WERI-Rb-1 (cell line): ENCODE data around the gene RHOT2.

Experiments used
- DNase-seq: peaks from one replicate; pipeline ENCODE4 v3.0.0-alpha.2; 2020
- H3K27ac ChIP-seq: fragments of 250-450 bp; sonication (Bioruptor Pico); 2 replicates; pipeline ENCODE4 v1.5.1; 2020; ENCODE audit warnings: mild to moderate bottlenecking, moderate library complexity
- H3K27me3 ChIP-seq: fragments of 250-450 bp; sonication (Bioruptor Pico); 2 replicates; pipeline ENCODE4 v1.5.1; 2021; ENCODE audit warnings: mild to moderate bottlenecking, low read depth, moderate library complexity; ENCODE audit not compliant: insufficient read depth, severe bottlenecking
- H3K36me3 ChIP-seq: fragments of 250-450 bp; sonication (Bioruptor Pico); 2 replicates; pipeline ENCODE4 v1.5.1; 2020; ENCODE audit warnings: mild to moderate bottlenecking, moderate library complexity
- H3K4me3 ChIP-seq: 2 replicates; pipeline ENCODE4 v1.5.1; 2011; ENCODE audit warnings: low read depth, mild to moderate bottlenecking, control low read depth, low read length
- H3K9me3 ChIP-seq: fragments of 250-450 bp; sonication (Bioruptor Pico); 2 replicates; pipeline ENCODE4 v1.5.1; 2021; ENCODE audit warnings: mild to moderate bottlenecking, moderate library complexity; ENCODE audit not compliant: severe bottlenecking
- TF ChIP-seq, protein P1 (sequence below): IDR thresholded peaks from 2 replicates; pipeline ENCODE4 v1.5.1; 2011; ENCODE audit warnings: low read depth, mild to moderate bottlenecking, control low read depth, inconsistent platforms, low read length

RHOT2 gene

DNA sequence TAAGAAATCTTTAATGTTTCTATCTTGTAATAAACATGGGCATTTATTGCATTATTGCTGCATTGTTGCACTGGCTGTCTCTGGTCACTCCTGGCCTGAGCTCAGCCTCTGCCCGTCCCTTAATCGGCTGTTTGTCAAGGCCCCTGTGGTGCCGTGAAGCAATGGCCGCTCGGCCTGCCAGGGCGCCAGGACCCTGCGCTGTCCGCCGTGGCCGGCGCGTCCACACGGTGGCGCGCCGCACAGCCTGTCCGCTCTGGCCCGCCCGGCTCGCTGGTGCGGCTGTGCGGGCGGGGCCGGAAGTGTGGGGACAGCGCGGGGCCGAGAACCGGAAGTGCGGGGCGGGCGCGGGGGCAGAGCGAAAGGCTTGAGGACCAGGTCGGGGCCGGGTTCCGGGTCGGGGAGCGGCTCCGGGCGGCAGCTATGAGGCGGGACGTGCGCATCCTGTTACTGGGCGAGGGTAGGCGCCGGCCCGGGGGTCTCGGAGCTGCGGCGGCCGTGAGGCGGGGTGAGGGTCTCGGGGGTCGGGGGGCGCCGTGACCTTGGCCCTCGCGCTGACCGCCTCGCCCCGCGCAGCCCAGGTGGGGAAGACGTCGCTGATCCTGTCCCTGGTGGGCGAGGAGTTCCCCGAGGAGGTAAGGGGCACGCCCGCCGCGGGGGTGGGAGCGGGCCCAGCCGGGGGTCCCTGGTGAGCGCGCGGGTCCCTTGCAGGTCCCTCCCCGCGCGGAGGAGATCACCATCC lies at the start of gene RHOT2:
Gene RHOT2, plus strand, starts transcription at position 353 of the 739 bp plus-strand sequence. Its CDS starts 68 bp downstream, at position 421.
- H3K27ac ChIP-seq: peak within 1 kb of the TSS; percentile 88
- peak; percentile 94 for DNase-seq
- TF ChIP-seq, protein P1, sequence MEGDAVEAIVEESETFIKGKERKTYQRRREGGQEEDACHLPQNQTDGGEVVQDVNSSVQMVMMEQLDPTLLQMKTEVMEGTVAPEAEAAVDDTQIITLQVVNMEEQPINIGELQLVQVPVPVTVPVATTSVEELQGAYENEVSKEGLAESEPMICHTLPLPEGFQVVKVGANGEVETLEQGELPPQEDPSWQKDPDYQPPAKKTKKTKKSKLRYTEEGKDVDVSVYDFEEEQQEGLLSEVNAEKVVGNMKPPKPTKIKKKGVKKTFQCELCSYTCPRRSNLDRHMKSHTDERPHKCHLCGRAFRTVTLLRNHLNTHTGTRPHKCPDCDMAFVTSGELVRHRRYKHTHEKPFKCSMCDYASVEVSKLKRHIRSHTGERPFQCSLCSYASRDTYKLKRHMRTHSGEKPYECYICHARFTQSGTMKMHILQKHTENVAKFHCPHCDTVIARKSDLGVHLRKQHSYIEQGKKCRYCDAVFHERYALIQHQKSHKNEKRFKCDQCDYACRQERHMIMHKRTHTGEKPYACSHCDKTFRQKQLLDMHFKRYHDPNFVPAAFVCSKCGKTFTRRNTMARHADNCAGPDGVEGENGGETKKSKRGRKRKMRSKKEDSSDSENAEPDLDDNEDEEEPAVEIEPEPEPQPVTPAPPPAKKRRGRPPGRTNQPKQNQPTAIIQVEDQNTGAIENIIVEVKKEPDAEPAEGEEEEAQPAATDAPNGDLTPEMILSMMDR: peak; percentile 86
- H3K9me3 ChIP-seq: no peaks in the 10 kb centered on the region
- peak within 1 kb of the TSS; percentile 84 for H3K4me3 ChIP-seq
- H3K27me3 ChIP-seq: no peaks in the 10 kb centered on the region
- peaks cover 57% of the 10 kb centered on the region for H3K36me3 ChIP-seq

DNA sequence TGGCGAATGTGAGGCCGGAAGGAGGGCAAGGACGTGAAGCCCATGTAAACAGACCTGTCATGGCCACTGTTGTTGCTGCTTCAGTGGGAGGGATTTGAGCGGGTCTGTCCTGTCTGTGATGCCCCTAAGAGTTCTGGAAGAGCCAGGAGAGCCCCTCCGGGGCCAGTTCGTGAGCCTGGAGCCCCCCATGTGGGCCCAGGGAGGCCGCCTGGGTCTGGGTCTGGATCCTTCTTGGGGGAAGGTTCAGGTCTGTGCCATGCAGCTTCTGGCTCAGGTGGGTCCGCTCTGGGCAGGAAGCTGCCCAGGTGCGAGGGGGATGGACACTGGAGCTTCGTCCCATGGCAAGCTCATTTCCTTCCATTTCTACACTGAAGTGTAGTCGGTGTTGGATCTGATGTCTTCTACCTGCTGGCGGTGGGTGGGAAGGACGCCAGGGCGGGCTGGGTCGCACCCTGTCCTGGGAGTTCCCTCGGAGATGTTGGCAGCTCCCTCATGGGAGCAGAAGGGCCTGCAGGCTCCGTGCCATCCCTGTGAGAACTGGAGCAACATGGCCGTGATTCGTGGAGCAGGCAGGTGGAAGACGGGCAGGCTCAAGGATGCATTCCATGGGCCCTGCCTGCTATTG lies 48.3 kb upstream of the RHOT2 start:
- Histone ChIP-seq H3K9me3 (no peaks in the 10 kb centered on the region), H3K27ac (no peak overlapping the region), H3K27me3 (no peaks in the 10 kb centered on the region), H3K4me3 (no peak overlapping the region), H3K36me3 (peaks cover 18% of the 10 kb centered on the region)
- TF ChIP-seq, protein P1: no peak
- no peak for DNase-seq

DNA sequence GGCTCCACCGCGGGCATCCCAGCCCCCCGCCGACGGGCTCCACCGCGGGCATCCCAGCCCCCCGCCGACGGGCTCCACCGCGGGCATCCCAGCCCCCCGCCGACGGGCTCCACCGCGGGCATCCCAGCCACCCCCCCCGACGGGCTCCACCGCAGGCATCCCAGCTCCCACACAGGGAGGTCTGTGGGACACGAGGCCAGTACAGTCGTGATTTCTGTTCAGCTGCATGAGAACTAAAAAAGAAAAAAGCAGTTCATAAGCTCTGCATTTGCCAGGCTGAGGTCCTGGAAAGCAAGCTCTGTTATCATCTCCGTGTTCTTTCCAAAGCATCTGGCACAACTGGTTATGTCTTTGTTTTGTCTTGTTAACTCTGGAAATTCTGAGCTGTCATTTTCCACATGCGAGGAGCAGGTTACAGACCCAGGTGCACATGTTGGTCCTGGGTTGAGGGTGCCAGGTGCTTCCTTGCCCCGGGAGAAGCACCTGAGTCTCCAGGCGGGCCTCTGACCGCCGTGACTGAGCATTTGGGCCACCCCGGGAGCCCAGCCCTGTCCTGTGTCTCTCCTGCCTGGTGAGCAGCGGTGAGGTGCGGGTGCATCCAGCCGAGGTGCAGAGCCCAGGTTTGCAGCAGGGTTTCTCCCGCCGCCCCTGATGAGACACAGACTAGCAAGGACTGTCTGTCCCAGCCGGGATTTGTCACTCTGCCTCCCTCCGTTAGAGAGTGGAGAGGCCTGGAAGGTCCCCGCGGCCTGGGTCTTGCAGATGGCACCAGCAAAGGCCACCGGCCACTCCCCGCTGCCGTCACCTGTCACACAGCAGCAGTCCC lies 47.0 kb upstream of the RHOT2 start:
- TF ChIP-seq, protein P1: no peak
- Histone ChIP-seq H3K9me3 (no peaks in the 10 kb centered on the region), H3K4me3 (no peak overlapping the region), H3K27me3 (no peaks in the 10 kb centered on the region), H3K27ac (no peak overlapping the region), H3K36me3 (peaks cover 15% of the 10 kb centered on the region)
- DNase-seq: no peak

DNA sequence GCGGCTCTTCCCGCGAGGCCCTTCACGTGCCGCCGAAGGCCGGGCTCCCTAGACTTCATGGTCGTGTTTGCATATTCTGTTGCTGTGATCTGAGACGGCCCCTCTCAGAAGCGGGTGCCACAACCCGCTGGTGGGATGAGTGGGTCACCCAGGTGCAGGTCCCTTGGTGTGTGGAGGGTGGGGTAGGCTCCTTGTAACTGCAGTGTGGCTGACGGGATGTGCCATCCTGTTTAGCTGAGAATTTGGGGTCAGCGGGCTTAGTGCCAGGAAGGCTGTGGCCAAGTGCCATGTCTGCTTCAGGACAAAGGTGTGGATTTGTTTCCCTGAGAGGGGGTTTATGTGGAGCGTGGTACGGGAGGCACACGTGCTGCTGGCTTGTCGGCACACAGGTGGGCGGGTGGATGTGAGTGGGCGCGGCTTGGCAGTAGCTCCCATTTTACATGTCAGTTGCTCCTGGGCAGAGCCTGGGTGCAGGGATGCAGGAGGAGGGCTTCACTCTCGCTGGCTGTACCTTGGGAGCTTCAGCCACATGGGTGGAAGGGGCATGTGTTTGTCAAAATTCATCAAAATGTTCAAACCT lies 46.3 kb upstream of the RHOT2 start:
- TF ChIP-seq, protein P1: no peak
- no peaks in the 10 kb centered on the region for H3K27me3 ChIP-seq
- no peak for DNase-seq
- no peak overlapping the region for H3K4me3 ChIP-seq
- peaks cover 23% of the 10 kb centered on the region for H3K36me3 ChIP-seq
- no peaks in the 10 kb centered on the region for H3K9me3 ChIP-seq
- no peak overlapping the region for H3K27ac ChIP-seq

DNA sequence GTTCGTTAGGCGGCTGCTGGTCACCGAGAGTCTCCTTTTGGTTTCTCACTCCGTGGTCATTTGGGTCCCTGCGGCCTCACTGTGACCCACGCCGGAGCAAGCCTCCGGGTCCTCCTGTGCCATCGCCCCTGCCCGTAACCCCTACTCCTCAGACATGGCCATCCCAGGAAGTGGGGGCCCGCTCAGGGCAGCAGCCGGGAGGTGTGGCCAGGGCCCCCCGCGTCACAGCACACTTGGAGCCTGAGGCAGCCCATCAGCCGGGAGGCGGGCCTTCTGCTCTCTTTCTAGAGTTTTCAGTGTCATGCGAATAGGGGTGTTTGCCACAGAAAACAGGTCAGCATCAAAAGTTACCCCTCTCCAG lies 45.0 kb upstream of the RHOT2 start:
- TF ChIP-seq, protein P1: no peak
- H3K27me3 ChIP-seq: no peaks in the 10 kb centered on the region
- no peak overlapping the region for H3K27ac ChIP-seq

More for the DNA sequence above, 45.0 kb upstream of the RHOT2 start:
- peaks cover 29% of the 10 kb centered on the region for H3K36me3 ChIP-seq
- H3K4me3 ChIP-seq: no peak overlapping the region
- DNase-seq: no peak
- H3K9me3 ChIP-seq: no peaks in the 10 kb centered on the region
